GM06990 (cell line): ENCODE results near the gene MYRF.

ENCODE experiments used
- DNase-seq: peaks from one replicate; pipeline ENCODE4 v3.0.0-alpha.2; 2011; ENCODE audit not compliant: insufficient read length; ENCODE audit errors: extremely low read depth
- H3K27me3 ChIP-seq: replicated peaks from 2 replicates; pipeline ENCODE4 v1.6.0; 2011; ENCODE audit warnings: low read length; ENCODE audit not compliant: control insufficient read depth, insufficient read depth
- H3K36me3 ChIP-seq: 2 replicates; pipeline ENCODE4 v1.5.1; 2011; ENCODE audit warnings: low read length; ENCODE audit not compliant: control insufficient read depth, insufficient read depth
- H3K4me3 ChIP-seq: replicated peaks from 2 replicates; pipeline ENCODE4 v1.5.1; 2011; ENCODE audit warnings: low read depth, mild to moderate bottlenecking, control low read depth, low read length
- CTCF ChIP-seq: IDR thresholded peaks from 2 replicates; pipeline ENCODE4 v1.5.1; 2011; ENCODE audit warnings: low read length, control low read depth, mild to moderate bottlenecking, inconsistent platforms; ENCODE audit not compliant: insufficient read depth, poor library complexity, severe bottlenecking

Gene MYRF

GRCh38 chr11:61777234-61778090, 25.0 kb downstream of the MYRF start:
- H3K4me3 ChIP-seq: no peak overlapping the region
- no peaks in the 10 kb centered on the region for H3K27me3 ChIP-seq
- no peaks in the 10 kb centered on the region; the same call in 1 of the 2 replicates for H3K36me3 ChIP-seq
- no peak for TF ChIP-seq CTCF
- no peak for DNase-seq

- Histone ChIP-seq H3K27me3 (no peaks in the 10 kb centered on the region), H3K36me3 (no peaks in the 10 kb centered on the region; the same call in 1 of the 2 replicates), H3K4me3 (no peak overlapping the region)
- no peak for TF ChIP-seq CTCF
- DNase-seq: no peak
Measured at GRCh38 chr11:61778357-61778886, 26.0 kb downstream of the MYRF start.

- H3K36me3 ChIP-seq: no peaks in the 10 kb centered on the region; the same call in 1 of the 2 replicates
- H3K27me3 ChIP-seq: no peaks in the 10 kb centered on the region
- no peak for DNase-seq
- H3K4me3 ChIP-seq: no peak overlapping the region
- TF ChIP-seq CTCF: no peak
Measured at GRCh38 chr11:61778920-61779650, 26.6 kb downstream of the MYRF start.

GRCh38 chr11:61779666-61780525, 27.5 kb downstream of the MYRF start:
- Histone ChIP-seq H3K4me3 (no peak overlapping the region), H3K36me3 (no peaks in the 10 kb centered on the region; the same call in none of the 2 replicates), H3K27me3 (no peaks in the 10 kb centered on the region)
- DNase-seq: no peak
- TF ChIP-seq CTCF: no peak

- Histone ChIP-seq H3K36me3 (peaks cover 2% of the 10 kb centered on the region), H3K27me3 (no peaks in the 10 kb centered on the region), H3K4me3 (no peak overlapping the region)
- no peak for DNase-seq
- no peak for TF ChIP-seq CTCF
Measured at GRCh38 chr11:61780581-61781162, 28.2 kb downstream of the MYRF start.
